NCI-H526 (cell line): Measurements from ENCODE around the gene ALAS2.
A peak's percentile ranks its signal among the peaks of the same experiment; 100 is the strongest.
"Not testable (repeated sequence)": the region's sequence is repeated elsewhere in the genome, so short reads cannot be mapped to it uniquely, and the experiment has no call there.

Experiments used
- DNase-seq, 2 experiments: peaks; one replicate each; lab custom pipeline; 2025; lab: John Stamatoyannopoulos, UW

The ALAS2 gene, protein sequence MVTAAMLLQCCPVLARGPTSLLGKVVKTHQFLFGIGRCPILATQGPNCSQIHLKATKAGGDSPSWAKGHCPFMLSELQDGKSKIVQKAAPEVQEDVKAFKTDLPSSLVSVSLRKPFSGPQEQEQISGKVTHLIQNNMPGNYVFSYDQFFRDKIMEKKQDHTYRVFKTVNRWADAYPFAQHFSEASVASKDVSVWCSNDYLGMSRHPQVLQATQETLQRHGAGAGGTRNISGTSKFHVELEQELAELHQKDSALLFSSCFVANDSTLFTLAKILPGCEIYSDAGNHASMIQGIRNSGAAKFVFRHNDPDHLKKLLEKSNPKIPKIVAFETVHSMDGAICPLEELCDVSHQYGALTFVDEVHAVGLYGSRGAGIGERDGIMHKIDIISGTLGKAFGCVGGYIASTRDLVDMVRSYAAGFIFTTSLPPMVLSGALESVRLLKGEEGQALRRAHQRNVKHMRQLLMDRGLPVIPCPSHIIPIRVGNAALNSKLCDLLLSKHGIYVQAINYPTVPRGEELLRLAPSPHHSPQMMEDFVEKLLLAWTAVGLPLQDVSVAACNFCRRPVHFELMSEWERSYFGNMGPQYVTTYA

DNA sequence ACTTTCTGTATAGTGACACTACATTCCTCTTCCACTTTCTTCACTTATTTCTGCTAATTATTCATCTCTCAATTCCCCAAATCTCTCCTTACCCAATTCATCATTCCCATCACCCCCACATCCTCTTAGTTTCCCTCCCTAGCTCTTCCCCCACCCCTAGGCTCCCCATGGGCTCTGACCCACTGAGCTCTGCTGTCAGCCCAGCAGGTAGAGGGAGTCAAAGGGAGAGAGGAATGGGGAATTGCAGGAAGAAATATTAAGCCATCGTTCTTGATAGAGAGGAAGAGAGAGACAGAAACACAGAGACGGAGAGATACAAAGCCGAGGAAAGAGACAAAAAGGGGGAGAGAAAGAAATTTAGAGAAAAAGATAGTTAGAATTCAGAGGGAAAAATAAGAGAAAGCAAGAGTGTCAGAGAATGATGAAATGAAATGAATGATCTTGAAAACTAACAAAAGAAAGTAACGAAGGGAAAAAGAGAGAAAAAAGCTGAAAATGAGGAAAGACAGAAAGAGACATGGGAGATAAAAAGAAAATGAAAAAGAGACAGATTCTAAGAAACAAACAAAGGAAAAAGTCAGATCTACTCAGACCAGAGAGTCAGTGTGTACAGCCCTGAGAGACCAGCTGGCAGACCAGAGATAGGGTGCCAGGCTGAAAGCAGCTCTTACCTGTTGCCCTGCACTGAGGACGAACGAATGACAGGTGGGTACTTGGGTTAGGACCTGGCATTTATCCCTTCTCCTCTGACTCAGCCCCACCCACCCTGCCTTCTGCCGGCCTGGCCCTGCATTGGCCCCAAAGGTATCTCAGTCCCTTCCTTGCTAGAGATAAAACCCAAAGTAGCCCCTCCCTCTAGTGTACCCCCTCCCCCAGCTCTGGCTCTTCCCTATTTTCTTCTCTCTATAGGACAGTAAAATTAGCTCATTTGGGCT, at the start of gene ALAS2:
TSS of gene ALAS2 (minus strand) at position 707 of the 935 bp plus-strand sequence. CDS start 4,977 bp downstream, outside the sequence.
- DNase-seq = no peak

DNA sequence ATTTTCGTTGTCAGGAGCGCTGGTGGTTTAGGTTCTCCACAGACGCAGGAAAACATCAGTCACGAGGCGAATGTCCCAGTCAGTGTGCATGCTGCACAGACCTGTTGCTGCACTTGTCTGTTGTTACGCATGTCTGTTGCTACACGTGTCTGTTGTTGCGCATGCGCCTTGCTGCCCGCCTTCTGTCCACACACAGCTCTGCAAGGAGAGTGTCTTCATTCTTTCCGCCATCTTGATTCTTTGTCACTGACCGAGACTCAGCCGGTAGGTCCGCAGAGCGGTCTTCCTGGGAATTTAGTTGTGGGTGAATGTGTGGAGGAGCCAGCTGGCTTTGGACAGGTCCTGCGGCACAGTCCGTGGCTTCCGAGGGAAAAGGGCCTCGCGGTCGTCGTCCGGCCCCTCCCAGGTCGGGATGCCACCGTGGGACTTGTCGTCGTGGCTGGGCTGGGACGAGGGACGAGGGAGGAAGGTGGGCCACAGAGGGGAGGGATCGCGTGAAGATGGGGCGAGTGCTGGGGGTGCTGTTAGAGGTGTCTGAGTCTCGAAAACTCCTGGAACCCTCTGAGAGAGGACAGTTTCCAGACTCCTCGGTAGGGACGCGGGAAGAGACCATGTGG, 44.2 kb upstream of the ALAS2 start, which contains the start of gene PAGE2B:
TSS of gene PAGE2B (plus strand) at position 180 of the 617 bp plus-strand sequence. CDS start 1,012 bp downstream, outside the sequence.
- no peak for DNase-seq

DNA sequence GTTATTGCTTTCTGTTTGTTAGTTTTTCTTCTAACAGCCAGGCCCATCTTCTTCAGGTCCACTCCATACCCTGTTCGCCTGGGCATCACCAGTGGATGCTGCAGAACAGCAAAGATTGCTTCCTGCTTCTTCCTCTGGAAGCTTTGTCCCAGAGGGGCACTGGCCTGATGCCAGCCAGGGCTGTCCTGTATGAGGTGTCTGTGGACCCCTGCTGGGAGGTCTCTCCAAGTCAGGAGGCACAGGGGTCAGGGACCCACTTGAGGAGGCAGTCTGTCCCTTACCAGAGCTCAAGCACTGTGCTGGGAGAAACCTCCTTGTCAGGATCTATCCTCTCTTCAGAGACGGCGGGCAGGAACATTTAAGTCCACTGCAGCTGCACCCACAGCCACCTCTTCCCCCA, 41.5 kb upstream of the ALAS2 start:
- no peak for DNase-seq

DNA sequence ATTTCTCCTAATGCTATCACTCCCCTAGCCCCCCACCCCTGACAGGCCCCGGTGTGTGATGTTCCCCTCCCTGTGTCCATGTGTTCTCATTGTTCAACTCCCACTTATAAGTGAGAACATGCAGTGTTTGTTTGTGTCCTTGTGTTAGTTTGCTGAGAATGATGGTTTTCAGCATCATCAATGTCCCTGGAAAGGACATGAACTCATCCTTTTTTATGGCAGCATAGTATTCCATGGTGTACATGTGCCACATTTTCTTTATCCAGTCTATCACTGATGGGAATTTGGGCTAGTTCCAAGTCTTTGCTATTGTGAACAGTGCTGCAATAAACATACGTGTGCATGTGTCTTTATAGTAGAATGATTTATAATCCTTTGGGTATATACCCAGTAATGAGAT, 36.4 kb upstream of the ALAS2 start:
- DNase-seq = not testable (repeated sequence)

DNA sequence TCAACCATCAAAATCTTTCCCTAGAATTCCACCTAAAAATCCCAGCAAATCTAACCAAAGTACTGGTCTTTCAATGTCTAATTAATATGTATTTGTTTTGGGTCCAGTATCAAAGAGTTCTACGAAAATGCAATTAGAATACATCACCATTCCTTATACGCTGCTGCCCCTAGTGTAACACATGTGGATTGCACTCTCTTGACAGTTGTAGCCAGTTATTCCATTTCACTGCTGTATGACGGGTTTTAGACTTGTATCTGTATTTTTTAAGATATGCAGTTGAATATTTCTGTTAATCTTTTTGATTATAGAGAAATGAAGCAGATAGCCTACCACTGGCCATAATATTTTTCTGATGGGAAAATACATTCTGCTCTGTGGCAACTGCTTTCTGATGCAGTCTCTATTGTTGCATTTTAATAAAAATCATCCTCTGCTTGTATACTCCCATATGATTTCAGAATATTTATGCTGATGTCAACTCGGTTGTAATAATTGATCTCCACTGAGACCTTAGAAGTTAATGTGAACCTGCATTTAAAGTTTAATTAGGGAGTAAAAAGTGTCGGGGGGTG, 27.0 kb upstream of the ALAS2 start:
- DNase-seq = peak in 1 of 2 experiments; percentile 24

DNA sequence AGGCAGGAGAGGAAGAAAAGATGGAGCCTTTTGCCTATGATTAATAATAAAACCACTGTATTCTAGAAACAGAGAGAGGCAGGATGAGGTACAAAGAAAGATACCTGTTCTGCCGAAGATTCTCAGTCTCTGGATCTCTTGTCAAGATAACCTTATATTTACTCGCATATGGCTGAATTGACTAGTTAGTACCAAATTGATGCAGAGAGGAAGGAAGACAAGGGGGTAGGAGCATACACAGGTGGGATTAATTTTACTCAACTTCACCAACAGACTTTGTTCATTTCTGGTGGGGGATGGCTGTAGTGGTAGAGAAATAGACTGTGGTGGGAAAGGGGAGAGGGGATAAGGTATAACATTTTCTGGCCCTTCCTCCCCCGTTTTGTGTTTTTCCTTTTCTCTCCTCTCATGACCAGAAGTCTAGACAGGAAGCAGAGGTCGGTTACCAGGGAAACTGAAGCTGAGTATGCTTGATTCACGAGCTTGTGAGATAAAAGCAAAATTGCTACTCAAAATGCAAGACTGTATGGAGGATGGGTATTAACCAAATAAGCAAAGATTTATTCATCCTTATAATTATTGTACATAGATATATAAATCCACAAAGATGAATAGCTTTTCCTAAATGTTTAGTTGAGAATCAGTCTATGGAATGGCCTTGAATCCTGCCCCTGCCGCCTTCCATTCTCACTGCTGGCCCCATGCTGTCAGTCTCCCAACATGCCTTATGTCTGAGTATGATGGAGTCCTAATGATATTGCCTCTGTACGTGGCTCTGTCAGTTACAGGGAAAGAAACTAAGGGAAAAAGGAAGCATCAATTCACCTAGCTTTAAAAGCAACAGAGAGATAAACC, 26.3 kb upstream of the ALAS2 start:
- peak in 1 of 2 experiments; percentile 0 for DNase-seq

DNA sequence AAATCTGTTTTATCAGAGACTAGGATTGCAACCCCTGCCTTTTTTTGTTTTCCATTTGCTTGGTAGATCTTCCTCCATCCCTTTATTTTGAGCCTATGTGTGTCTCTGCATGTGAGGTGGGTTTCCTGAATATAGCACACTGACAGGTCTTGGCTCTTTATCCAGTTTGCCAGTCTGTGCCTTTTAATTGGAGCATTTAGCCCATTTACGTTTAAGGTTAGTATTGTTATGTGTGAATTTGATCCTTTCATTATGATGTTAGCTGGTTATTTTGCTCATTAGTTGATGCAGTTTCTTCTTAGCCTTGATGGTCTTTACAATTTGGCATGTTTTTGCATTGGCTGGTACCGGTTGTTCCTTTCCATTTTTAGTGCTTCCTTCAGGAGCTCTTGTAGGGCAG, 19.8 kb upstream of the ALAS2 start:
- DNase-seq = not testable (repeated sequence)

DNA sequence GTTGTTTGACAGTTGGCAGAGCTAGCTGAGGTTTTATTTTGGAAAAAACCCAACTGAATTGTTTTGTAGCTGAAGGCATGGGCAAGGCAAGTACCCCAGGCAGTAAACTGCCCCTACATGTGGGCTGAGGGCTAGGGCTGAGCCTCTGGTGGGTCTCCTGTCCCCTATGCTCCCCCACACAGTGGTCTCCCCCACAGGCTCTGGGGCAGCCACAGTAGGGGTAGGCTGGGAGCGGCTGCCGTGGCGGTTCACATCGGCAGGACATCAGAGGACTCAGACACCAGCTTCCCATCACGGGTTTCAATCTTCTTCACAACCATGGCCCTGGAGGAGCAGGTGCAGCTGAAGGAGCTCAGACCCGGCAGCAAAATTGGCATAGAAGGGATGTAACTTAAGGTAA, 10.7 kb upstream of the ALAS2 start:
- DNase-seq = no peak

DNA sequence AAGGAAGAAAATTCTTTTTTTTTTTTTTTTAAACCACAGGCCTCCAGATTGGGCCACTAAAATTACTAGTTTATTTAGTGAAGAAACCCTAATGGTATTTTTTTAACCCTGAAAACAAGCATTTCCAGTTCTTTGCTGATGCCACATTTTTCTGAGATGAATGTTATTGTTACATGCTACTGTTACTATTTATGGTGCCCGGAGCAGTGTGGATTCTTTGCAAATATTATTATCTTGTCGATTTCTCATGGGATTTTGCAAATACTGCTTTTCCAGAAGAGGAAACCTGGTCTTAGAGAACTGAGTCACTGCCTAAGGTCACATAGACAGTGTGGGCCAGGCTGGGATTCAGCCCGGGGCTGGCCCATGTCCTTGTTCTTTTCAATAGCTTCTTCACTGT, 8.7 kb upstream of the ALAS2 start:
- DNase-seq = no peak

DNA sequence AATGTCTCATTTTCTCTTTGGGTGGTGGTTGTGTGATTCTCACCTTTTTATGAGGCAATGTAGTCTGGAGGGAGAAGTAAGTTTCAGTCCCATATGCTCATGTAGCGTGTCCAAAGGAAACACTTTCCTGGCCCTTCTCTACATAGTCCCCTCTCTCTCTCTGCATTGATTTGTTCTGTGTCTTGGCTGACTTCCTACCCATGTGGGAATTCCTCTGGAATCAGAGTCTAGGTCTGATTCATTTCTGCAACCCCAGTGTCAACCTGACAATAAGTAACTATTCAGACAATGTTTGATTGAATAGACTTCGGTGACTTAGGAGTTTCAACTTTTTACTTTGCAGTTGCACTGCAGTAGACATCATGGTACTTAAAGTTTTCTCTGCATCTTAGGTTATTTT, 2.7 kb upstream of the ALAS2 start:
- DNase-seq = no peak

DNA sequence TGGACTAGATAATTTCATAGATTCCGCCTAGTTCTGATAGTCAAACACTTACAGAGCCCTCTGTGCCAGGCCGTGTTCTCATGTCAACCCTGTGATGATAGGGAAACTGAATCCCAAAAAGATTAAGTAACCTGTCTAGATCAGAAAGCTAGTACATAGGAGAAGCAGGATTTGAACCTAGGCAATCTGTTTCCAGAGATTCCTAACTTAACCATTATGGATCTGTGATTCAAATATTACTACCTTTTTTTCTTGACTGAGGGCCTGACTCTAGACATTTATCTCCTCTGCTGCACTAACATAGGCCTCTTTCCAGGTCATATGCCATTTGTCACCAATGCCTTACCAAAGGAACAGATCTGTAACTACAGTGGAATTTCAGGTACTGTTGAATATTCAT, 1.5 kb downstream of the ALAS2 start:
- no peak for DNase-seq

DNA sequence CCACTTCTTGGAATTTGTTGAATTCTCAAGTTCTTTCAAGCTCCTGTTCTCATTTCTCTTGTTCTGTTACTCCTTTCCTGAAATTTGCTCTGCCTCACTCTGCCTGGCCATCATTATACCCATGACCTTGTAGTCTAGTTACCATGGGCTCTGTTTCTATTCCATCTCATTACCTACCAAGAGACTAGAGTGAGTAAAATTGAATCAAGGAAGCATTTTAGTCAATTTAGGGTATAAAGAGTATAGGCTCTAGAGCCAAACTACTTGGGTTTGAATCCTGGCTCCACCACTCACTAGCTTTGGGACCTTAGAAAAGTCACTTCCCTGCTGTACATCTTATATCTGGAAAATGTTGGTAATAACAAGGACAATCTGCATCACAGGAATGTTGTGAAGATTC, 2.2 kb downstream of the ALAS2 start:
- DNase-seq = no peak

DNA sequence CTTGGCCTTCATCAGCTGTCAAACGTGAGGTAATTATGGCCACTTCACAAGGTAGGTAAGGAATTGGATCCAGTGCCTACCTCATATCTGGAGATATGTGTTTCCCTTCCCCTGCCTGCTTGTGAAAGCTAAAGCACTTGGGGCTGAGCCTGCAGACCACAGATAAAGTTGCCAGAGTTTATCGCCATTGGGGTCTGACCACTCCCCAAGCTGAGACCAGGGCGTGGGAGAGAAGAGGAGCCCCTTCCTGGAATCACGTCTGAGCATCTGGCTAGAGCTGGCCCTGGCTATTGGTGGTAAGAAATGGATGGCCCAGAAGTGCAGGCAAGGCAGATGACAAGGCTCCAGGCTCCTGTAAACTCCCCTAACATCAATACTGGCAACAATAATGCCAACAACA, 2.7 kb downstream of the ALAS2 start:
- DNase-seq = no peak

DNA sequence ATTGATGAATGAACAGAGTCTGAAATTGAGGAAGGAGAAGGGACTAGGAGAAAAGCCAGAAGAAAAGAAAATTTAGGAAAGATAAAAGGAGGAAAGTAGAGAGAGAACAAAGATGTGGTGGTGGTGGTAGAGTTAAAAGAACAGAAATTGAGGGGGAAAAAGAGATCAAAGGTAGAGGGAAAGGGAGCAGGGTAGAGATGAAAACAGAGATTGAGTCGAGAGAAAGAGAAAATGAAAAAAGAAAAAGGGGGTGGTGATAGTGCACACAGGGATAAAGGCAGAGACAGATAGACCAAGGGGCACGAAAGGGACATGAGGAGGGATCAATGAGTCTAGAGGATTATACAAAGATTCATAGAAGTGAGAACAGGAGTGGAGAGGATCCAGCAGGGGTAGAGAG, 3.9 kb downstream of the ALAS2 start:
- DNase-seq = no peak

DNA sequence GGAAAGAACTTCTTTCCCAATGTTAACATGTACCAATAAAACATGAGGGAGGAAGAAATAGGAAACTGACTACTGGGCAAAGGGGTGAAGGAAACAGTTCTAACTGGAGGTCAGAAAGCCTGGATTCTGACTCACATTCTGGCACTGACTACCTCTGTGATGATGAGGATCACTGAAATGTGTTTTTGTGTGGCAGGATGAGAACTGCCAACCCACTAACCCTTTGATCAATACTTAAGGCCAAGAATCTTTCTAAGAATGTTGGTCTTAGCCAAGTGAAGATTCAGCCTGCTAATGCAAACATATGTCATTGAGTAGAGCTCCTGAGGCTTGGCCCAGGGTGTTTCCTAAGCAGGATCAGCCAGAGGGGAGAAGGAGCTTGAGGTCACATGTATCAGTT, 4.6 kb downstream of the ALAS2 start:
- no peak for DNase-seq

DNA sequence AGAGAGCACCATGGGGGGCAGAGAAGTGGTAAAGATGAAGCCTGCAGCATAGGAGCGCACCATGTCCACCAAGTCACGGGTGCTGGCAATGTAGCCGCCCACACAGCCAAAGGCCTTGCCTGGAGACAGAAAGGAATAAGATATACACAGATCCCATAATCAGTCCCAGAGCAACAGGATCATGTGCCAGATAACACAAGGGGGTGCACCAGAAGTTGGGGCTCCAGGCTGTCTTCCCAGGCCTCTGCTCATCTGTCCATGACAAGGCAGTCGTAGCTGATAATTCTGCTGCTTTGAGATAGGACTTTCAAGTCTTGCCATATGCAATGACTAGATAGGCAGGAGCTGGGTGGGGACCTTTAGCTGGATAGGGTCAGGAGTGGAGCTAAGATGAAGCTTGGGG, 15.9 kb downstream of the ALAS2 start:
- DNase-seq = no peak

DNA sequence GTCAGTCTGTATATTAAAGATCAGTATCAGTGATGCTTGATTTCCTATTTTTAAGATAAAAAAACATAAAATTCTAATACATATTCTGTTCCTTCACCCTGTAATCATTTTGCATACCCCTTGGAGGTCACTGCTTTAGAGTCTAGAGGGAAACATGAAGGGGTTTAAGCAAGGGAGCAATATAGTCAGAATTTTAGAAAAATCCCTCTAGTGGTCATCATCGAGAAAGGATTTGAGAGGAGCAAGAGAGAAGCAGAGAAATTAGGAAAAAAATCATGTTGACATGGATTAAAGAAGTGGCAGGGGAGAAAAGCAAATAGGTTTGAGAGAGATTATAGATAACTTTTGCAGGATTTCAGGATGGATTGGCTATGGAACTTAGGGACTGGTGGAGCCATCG, 19.5 kb downstream of the ALAS2 start:
- DNase-seq = no peak

DNA sequence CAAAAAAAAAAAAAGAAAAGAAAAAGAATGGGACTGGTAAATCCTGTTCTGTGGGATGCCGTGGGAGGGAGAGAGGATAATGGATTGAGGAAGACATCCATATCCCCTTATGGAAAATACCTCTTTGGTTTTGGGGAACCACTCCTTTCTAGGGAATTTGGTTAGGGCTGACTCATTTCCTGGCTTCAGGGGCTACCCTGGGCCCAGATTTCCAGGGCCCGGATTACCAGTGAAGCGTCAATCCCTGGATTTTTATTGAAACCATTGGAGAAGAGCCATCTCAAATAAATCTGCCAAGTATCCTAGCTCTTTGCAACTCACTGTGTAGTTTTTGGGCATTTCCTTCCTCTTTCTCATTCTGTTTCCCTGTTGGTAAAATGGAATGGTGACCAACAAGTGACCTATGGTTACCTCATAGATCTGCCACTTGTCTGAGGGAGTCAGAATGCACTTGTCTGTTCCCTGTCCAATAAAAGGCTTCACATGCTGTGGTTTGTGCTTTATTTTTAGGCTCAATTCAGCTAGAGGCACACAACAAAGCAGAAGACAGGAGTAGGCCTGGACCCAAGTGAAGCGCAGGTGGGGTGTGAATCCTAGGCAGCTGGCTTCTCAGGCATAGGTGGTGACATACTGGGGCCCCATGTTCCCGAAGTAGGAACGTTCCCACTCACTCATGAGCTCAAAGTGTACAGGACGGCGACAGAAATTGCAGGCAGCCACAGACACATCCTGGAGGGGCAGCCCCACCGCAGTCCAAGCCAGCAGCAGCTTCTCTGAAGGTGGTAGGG, 22.0 kb downstream of the ALAS2 start:
- DNase-seq = no peak

DNA sequence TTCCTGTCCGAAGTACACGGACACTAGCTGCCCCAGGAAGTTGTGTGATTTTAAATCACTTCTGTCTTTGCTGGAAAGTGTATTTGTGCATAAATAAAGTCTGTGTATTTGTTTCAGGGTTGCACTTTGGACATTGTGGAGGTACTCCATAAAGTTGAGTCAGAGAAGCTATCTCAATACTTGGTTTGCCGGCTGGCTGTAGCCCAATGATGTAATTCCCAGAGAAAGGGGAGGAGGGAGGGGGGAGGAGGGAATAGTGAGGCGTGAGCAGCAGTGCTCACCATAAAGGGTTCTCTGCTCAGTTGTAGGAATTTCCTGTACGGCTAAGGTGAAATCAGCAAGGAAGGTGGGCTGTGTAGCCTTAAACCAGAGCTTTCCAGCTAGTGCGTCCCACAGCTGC, 23.1 kb downstream of the ALAS2 start:
- DNase-seq = no peak
